Stomach (tissue), 19 donors: ENCODE data around the gene CNGA2. TPM values are rescaled to one million over a fixed set of nuclear protein-coding genes. Genes with fewer than 3 reads are reported as not detected.

Experiments used
- DNase-seq, 2 donors: peaks; one replicate each; pipeline versions ENCODE4 v3.0.0 to v3.0.0-alpha.2; 2013 to 2019
- H3K27ac ChIP-seq, 5 donors: fragments of 200-600 bp in 4 of 5; sonication (generic) in 4 of 5; one replicate each; pipeline ENCODE4 v1.5.1; 2013 to 2019; ENCODE audit warnings: mild to moderate bottlenecking in 1 of 5, moderate library complexity in 1 of 5
- H3K27me3 ChIP-seq, 3 donors: fragments of 200-600 bp; sonication (generic); one replicate each; pipeline ENCODE4 v1.5.1; 2017 to 2019; ENCODE audit warnings: mixed run types in 1 of 3
- H3K36me3 ChIP-seq, 4 donors: fragments of 200-600 bp; sonication (generic); 1 replicate in 3 of 4; 2 replicates in 1 of 4; pipeline ENCODE4 v1.5.1; 2016 to 2019
- H3K4me1 ChIP-seq, 4 donors: fragments of 200-600 bp; sonication (generic); one replicate each; pipeline ENCODE4 v1.5.1; 2016 to 2019
- H3K4me3 ChIP-seq, 4 donors: fragments of 200-600 bp; sonication (generic) in 3 of 4; one replicate each; pipeline ENCODE4 v1.5.1; 2016 to 2019; ENCODE audit warnings: mild to moderate bottlenecking in 1 of 4
- H3K9me3 ChIP-seq, 4 donors: fragments of 200-600 bp; sonication (generic); one replicate each; pipeline ENCODE4 v1.5.1; 2016 to 2019
- EP300 ChIP-seq: sonication (generic); formaldehyde crosslinking; IDR thresholded peaks from one replicate; pipeline ENCODE4 v1.6.1; 2017; ENCODE audit warnings: antibody characterized with exemption
- POLR2A ChIP-seq, 4 donors: fragments of 450-650 bp; IDR thresholded peaks; one replicate each; pipeline ENCODE4 v1.6.1; 2016; ENCODE audit warnings: antibody characterized with exemption in 4 of 4, control low read depth in 2 of 4, mild to moderate bottlenecking in 1 of 4, moderate library complexity in 1 of 4
- POLR2AphosphoS5 ChIP-seq, 3 donors: sonication (generic); formaldehyde crosslinking; IDR thresholded peaks; one replicate each; pipeline ENCODE4 v1.6.1; 2016; ENCODE audit warnings: antibody characterized with exemption in 3 of 3
- whole genome bisulfite sequencing, 5 donors: extraction: QIAGEN DNeasy Blood & Tissue Kit in 3 of 5; methylation state at CpG; one replicate each; pipeline versions ENCODE4 v1.1.5 to v1.1.7; 2013 to 2018; 5-methylcytosine and 5-hydroxymethylcytosine counted together
- intact Hi-C: fragments of 100-400 bp; cut with DNase I; formaldehyde crosslinking; loops from one replicate; pipeline ENCODE4 v1.15.1; 2023; ENCODE audit warnings: low total_unique reads
- long read RNA-seq, 10 donors: transcript quantifications; one replicate each; lab custom pipeline, GENCODE V29; 2026
- polyA plus RNA-seq, 3 donors: library from polyadenylated mRNA; stranded (reverse); fragments of 200-250 nt; gene quantifications; one replicate each; pipeline ENCODE4 v1.2.3, GENCODE V29; 2013
- total RNA-seq, 5 donors: library from RNA; depleted of rRNA; stranded (reverse); fragments of >200 nt; gene quantifications; one replicate each; pipeline versions ENCODE4 v1.1.0 to v1.2.3, GENCODE V29; 2014 to 2016
- TF ChIP-seq, protein P1 (sequence below), 7 experiments: fragments of 450-650 bp in 4 of 7; fragments of 200-600 bp in 3 of 7; sonication (generic) in 3 of 7; IDR thresholded peaks; one replicate each; pipeline ENCODE4 v1.5.1; 2016 to 2019; ENCODE audit warnings: antibody characterized with exemption in 7 of 7, control low read depth in 2 of 7, mild to moderate bottlenecking in 1 of 7
- donor health status: healthy with polysubstance abuse.
- donor health status: Bipolar disorder and iron deficiency.
- donor health status: healthy.

CNGA2 gene
- not detected for total RNA-seq
- polyA plus RNA-seq: not detected
- long read RNA-seq, donor 1: 0 reads
- long read RNA-seq, donor 2: 0 reads
- long read RNA-seq, donor 3: 0 reads
- long read RNA-seq, donor 4: 0 reads
- long read RNA-seq, donor 5: 0 reads
- long read RNA-seq, donor 6: 0 reads
- long read RNA-seq, donor 7: 0 reads
- long read RNA-seq, donor 8: 0 reads
- long read RNA-seq, donor 9: 0 reads
- long read RNA-seq, donor 10: 0 reads

DNA sequence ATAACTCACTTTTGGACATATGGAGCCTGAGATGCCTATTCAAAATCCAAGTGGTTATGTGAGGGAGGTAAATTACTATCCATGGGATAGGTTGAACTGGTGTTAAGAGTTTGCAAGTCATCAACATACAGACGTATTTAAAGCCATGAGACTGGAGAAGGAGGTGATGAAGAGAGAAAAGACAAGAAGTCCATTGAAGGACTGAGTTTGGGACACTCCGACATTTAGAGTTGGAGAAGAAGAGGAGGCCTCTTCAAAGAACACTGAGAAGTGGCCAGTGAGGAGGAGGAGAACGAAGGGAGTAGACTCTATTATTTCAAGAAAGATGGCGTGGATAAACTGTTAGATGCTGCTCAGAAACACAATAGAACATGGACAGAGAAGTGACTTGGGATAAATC is at the start of gene CNGA2:
Gene CNGA2, plus strand, starts transcription at position 301 of the 400 bp plus-strand sequence. CDS start 3,738 bp downstream, outside the sequence.
- 60 to 82% (median 79%) methylated on average over 4 of the region's 4 CpGs for WGBS, 5 donors
- intact Hi-C loops: no loop called here
- TF ChIP-seq EP300: no peak
- TF ChIP-seq, protein P1, sequence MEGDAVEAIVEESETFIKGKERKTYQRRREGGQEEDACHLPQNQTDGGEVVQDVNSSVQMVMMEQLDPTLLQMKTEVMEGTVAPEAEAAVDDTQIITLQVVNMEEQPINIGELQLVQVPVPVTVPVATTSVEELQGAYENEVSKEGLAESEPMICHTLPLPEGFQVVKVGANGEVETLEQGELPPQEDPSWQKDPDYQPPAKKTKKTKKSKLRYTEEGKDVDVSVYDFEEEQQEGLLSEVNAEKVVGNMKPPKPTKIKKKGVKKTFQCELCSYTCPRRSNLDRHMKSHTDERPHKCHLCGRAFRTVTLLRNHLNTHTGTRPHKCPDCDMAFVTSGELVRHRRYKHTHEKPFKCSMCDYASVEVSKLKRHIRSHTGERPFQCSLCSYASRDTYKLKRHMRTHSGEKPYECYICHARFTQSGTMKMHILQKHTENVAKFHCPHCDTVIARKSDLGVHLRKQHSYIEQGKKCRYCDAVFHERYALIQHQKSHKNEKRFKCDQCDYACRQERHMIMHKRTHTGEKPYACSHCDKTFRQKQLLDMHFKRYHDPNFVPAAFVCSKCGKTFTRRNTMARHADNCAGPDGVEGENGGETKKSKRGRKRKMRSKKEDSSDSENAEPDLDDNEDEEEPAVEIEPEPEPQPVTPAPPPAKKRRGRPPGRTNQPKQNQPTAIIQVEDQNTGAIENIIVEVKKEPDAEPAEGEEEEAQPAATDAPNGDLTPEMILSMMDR (IDR thresholded peaks at IDR 0.05): no peak

GRCh38 chrX:151687635-151688034 is 46.9 kb upstream of the CNGA2 start:
- intact Hi-C loops: no loop called here
- no peak for DNase-seq
- Histone ChIP-seq H3K4me1 (no peaks in the 10 kb centered on the region), H3K27me3 (no peaks in the 10 kb centered on the region), H3K36me3 (no peaks in the 10 kb centered on the region), H3K4me3 (no peak overlapping the region), H3K27ac (no peak overlapping the region), H3K9me3 (no peaks in the 10 kb centered on the region)
- no peak for TF ChIP-seq POLR2AphosphoS5 (IDR thresholded peaks at IDR 0.05)
- no peak for TF ChIP-seq EP300
- TF ChIP-seq, protein P1 (IDR thresholded peaks at IDR 0.05): no peak

More for the DNA sequence above, at the start of gene CNGA2:
- DNase-seq: no peak
- H3K27ac ChIP-seq: no peak within 1 kb of the TSS
- H3K4me3 ChIP-seq: no peak within 1 kb of the TSS
- H3K9me3 ChIP-seq: no peaks in the 10 kb centered on the region
- no peaks in the 10 kb centered on the region for H3K36me3 ChIP-seq
- no peaks in the 10 kb centered on the region for H3K4me1 ChIP-seq
- peaks cover 0 to 8% (median 0%) of the 10 kb centered on the region in 3 donors for H3K27me3 ChIP-seq

DNA sequence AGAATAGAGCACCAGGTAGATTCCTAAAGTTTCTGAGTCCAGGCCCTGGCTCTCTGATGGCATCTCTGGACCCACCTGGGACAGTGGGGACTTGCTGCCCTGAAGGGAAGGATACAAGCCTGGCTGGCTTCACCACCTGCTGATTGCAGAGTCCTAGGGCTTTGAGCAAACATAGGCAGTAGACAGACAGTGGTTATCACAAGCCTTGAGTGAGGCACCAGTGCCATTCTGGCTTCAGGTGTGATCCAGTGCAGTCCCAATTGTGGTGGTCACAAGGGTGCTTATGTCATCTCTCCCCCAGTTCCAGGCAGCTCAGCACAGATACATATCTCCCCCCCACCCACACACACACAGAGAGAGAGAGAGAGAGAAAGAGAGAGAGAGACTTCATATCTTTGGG is 45.9 kb upstream of the CNGA2 start:
- TF ChIP-seq, protein P1 (IDR thresholded peaks at IDR 0.05): no peak
- TF ChIP-seq POLR2A (IDR thresholded peaks at IDR 0.05) (no peak), POLR2AphosphoS5 (IDR thresholded peaks at IDR 0.05) (no peak), EP300 (no peak)
- Histone ChIP-seq H3K9me3 (no peaks in the 10 kb centered on the region), H3K4me3 (no peak overlapping the region), H3K27ac (no peak overlapping the region), H3K36me3 (no peaks in the 10 kb centered on the region), H3K4me1 (no peaks in the 10 kb centered on the region), H3K27me3 (no peaks in the 10 kb centered on the region)
- DNase-seq: no peak
- intact Hi-C loops: no loop called here

DNA sequence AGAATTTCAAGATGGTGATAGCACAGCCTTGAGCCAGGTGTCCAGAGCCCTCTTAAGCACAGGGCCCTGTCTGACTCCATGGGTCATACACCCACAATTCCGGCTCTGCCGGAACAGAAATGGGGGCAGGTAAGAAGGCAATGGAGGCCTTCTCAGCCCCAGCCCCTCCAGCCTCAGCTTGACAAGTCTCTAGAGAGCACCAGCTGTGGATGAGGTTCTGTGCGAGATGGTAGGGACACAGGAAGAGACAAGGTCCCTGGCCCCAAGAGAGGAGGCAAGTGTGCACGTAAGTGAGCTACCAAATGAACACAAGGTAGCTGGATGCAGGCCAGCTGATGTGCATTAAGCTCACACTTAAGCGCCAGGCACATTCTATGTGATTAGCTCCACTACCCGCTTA is 41.7 kb upstream of the CNGA2 start:
- Histone ChIP-seq H3K4me3 (no peak overlapping the region), H3K4me1 (peaks cover 0 to 4% (median 0%) of the 10 kb centered on the region in 4 donors), H3K36me3 (no peaks in the 10 kb centered on the region), H3K9me3 (no peaks in the 10 kb centered on the region), H3K27me3 (peaks cover 0 to 24% (median 19%) of the 10 kb centered on the region in 3 donors), H3K27ac (no peak overlapping the region)
- peak in 1 of 2 donors; percentile 20 for DNase-seq
- TF ChIP-seq POLR2AphosphoS5 (IDR thresholded peaks at IDR 0.05): no peak
- no peak for TF ChIP-seq EP300
- intact Hi-C loops: no loop called here
- 83 to 95% (median 92%) methylated on average over 5 to 6 of the region's 6 CpGs for WGBS, 5 donors

- Histone ChIP-seq H3K27me3 (peaks cover 0 to 24% (median 19%) of the 10 kb centered on the region in 3 donors), H3K36me3 (no peaks in the 10 kb centered on the region), H3K4me3 (no peak overlapping the region), H3K9me3 (no peaks in the 10 kb centered on the region), H3K27ac (no peak overlapping the region), H3K4me1 (peaks cover 0 to 4% (median 0%) of the 10 kb centered on the region in 4 donors)
- intact Hi-C loops: no loop called here
- TF ChIP-seq, protein P1 (IDR thresholded peaks at IDR 0.05): no peak
- no peak for TF ChIP-seq POLR2AphosphoS5 (IDR thresholded peaks at IDR 0.05)
- TF ChIP-seq EP300: no peak
- no peak for TF ChIP-seq POLR2A (IDR thresholded peaks at IDR 0.05)
- DNase-seq: no peak
- WGBS, 5 donors: 68 to 81% (median 74%) methylated on average over 8 to 12 of the region's 12 CpGs
Observed at GRCh38 chrX:151694121-151694520, 40.4 kb upstream of the CNGA2 start.
